GM12864 (cell line): ENCODE measurements around the gene PDLIM7.

Experiments used
- DNase-seq: peaks from one replicate; pipeline ENCODE4 v3.0.0-alpha.2; 2011; ENCODE audit warnings: low read depth
- H3K4me3 ChIP-seq: 2 replicates; pipeline ENCODE4 v1.5.1; 2011; ENCODE audit warnings: mild to moderate bottlenecking, low read depth, low read length, control low read depth
- CTCF ChIP-seq: IDR thresholded peaks from 2 replicates; pipeline ENCODE4 v1.5.1; 2011; ENCODE audit warnings: low read depth, mild to moderate bottlenecking, moderate library complexity, low read length, control low read depth, inconsistent platforms; ENCODE audit errors: missing control alignments

The PDLIM7 gene

DNA sequence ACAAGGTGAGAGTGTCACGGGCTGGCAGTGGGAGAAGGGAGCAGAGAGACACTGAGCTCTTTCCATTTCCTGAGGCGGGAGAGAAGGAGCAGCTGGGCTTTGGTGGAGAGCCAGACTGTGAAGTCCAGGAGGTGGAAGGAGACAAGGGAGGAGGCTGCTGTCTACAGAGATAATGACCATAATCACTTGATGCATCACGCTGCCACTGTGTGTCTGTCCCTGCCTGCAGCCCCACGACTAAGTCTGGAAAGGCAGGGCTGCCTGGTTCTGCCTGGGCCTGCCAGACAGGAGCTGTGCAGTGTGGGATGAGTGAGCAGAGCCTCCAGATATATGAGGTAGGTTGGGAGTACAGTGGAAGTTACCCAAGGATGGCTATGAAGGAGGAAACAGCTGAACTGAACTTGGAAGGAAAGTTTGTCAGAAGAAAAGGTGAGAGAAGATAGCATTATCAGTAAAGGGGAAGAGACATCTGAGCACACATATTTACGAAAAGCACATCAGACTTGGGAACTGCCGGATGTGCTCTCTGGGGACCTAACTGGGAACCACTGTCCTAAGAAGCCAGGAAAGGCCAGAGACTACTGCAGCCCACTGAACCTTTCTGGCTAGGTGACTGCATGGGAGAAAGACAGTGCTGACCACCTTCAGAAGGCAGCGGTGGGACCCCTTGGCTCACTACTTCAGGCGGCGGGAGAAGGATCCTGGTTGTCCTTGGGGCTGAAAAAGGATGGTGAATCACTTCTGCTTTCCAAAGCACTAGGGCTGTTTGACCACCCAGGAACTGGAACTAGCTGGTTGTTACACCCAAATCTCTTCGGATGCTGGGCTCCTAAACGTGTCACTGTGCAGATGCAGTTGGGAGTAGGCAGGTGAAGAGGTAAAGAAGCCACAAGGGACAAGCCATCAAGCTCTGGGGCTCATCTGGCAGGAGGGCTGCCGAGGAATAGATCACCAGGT, 32.1 kb upstream of the PDLIM7 start:
- H3K4me3 ChIP-seq: no peak overlapping the region
- DNase-seq: no peak
- TF ChIP-seq CTCF: no peak

- no peak for TF ChIP-seq CTCF
- no peak for DNase-seq
- H3K4me3 ChIP-seq: no peak overlapping the region
Measured at GRCh38 chr5:177528631-177529030, 31.2 kb upstream of the PDLIM7 start.

DNA sequence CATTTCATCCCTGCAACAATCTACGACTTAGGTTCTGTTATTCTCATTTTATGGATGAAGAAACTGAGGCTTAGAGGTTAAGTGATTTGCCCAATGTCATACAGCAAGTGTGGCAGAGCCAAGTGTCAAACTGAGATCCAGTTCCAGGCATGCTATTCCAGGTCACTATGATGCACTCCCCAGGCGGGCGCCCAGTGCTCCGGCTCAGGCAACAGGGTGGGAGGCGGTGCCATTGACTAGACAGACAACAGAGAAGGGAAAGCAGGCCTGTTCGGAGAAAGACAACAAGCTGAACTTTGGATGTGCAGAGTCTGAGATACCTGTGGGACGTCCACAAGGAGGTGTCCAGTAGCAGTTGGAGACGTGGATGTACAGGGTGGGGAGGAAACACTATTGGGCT, 30.2 kb upstream of the PDLIM7 start:
- TF ChIP-seq CTCF: no peak
- no peak overlapping the region for H3K4me3 ChIP-seq
- DNase-seq: no peak

- no peak for TF ChIP-seq CTCF
- DNase-seq: no peak
- no peak overlapping the region for H3K4me3 ChIP-seq
Measured at GRCh38 chr5:177526791-177527190, 29.4 kb upstream of the PDLIM7 start.

GRCh38 chr5:177526191-177526590, 28.8 kb upstream of the PDLIM7 start:
- TF ChIP-seq CTCF: no peak

GRCh38 chr5:177524941-177525655, 27.7 kb upstream of the PDLIM7 start:
- no peak for DNase-seq
- H3K4me3 ChIP-seq: no peak overlapping the region
- no peak for TF ChIP-seq CTCF

More at GRCh38 chr5:177526191-177526590, 28.8 kb upstream of the PDLIM7 start:
- no peak overlapping the region for H3K4me3 ChIP-seq
- DNase-seq: no peak
